A673 (cell line): ENCODE measurements around the gene NCAPH2. TPM values are rescaled to one million over a fixed set of nuclear protein-coding genes. Genes with fewer than 3 reads are reported as not detected.

ENCODE experiments used
- BruUV-seq: library from RNA; stranded (reverse); fragments of 400-500 nt; replicated peaks from 2 replicates; lab custom pipeline; 2021; lab: Mats Ljungman, UMichigan
- CTCF ChIA-PET: fragments of 300-600 bp; sonication (Branson Sonifier 250); formaldehyde crosslinking; loops from one replicate; lab custom pipeline; 2022; ENCODE audit warnings: antibody characterized with exemption; lab: Charles Lee
- POLR2A ChIA-PET: fragments of 300-600 bp; sonication (Branson Sonifier 250); formaldehyde crosslinking; loops from one replicate; lab custom pipeline; 2022; ENCODE audit warnings: antibody characterized with exemption; ENCODE audit not compliant: low non-redundant PET; lab: Charles Lee
- DNase-seq: peaks from one replicate; pipeline ENCODE4 v3.0.0-alpha.2; 2015; ENCODE audit warnings: low spot score
- H3K27ac ChIP-seq: fragments of 200-600 bp; sonication (generic); 2 replicates; pipeline ENCODE4 v1.5.1; 2016; ENCODE audit warnings: mixed run types, low read depth, mild to moderate bottlenecking, mixed read lengths, antibody characterized with exemption, low read length; ENCODE audit not compliant: poor library complexity, severe bottlenecking
- H3K27me3 ChIP-seq: fragments of 200-600 bp; sonication (generic); replicated peaks from 2 replicates; pipeline ENCODE4 v1.6.1; 2017; ENCODE audit warnings: mixed run types, low read depth, mild to moderate bottlenecking, mixed read lengths, antibody characterized with exemption, low read length; ENCODE audit not compliant: insufficient read depth, poor library complexity
- H3K36me3 ChIP-seq: fragments of 200-600 bp; sonication (generic); 2 replicates; pipeline ENCODE4 v1.6.1; 2016; ENCODE audit warnings: mixed run types, mild to moderate bottlenecking, mixed read lengths, antibody characterized with exemption, low read length; ENCODE audit not compliant: insufficient read depth, poor library complexity, severe bottlenecking
- H3K4me1 ChIP-seq: fragments of 200-600 bp; sonication (generic); 2 replicates; pipeline ENCODE4 v1.6.1; 2017; ENCODE audit warnings: mixed run types, mild to moderate bottlenecking, mixed read lengths, antibody characterized with exemption, low read length; ENCODE audit not compliant: insufficient read depth, poor library complexity, severe bottlenecking
- H3K4me3 ChIP-seq: fragments of 200-600 bp; sonication (generic); 2 replicates; pipeline ENCODE4 v1.5.1; 2016; ENCODE audit warnings: low read depth, mixed run types, mild to moderate bottlenecking, mixed read lengths, low read length; ENCODE audit not compliant: poor library complexity, severe bottlenecking
- H3K9me3 ChIP-seq: fragments of 200-600 bp; sonication (generic); 2 replicates; pipeline ENCODE4 v1.6.1; 2016; ENCODE audit warnings: mixed run types, low read depth, mild to moderate bottlenecking, mixed read lengths, antibody characterized with exemption, low read length; ENCODE audit not compliant: poor library complexity, severe bottlenecking
- EZH2 ChIP-seq: fragments of 200-600 bp; sonication (generic); IDR thresholded peaks from 2 replicates; pipeline ENCODE4 v1.6.1; 2017; ENCODE audit warnings: borderline replicate concordance, low read depth, mild to moderate bottlenecking, mixed read lengths, antibody characterized with exemption, low read length; ENCODE audit not compliant: poor library complexity, severe bottlenecking
- intact Hi-C: fragments of 100-400 bp; cut with micrococcal nuclease; formaldehyde crosslinking; loops from one replicate; pipeline ENCODE4 v1.10.0; 2022; ENCODE audit not compliant: unreplicated experiment
- total RNA-seq: library from RNA; stranded (reverse); gene quantifications from 2 replicates; pipeline ENCODE4 v1.2.3, GENCODE V29; 2021
- TF ChIP-seq, protein P1 (sequence below): fragments of 300-800, 200-600 bp; sonication (generic); conservative IDR thresholded peaks from 2 replicates; pipeline ENCODE4 v1.5.1; 2017; ENCODE audit warnings: low read depth, mild to moderate bottlenecking, antibody characterized with exemption, low read length, moderate library complexity, mixed read lengths

NCAPH2 gene
- total RNA-seq, 1 experiment from 2014 or later = 135 TPM

DNA sequence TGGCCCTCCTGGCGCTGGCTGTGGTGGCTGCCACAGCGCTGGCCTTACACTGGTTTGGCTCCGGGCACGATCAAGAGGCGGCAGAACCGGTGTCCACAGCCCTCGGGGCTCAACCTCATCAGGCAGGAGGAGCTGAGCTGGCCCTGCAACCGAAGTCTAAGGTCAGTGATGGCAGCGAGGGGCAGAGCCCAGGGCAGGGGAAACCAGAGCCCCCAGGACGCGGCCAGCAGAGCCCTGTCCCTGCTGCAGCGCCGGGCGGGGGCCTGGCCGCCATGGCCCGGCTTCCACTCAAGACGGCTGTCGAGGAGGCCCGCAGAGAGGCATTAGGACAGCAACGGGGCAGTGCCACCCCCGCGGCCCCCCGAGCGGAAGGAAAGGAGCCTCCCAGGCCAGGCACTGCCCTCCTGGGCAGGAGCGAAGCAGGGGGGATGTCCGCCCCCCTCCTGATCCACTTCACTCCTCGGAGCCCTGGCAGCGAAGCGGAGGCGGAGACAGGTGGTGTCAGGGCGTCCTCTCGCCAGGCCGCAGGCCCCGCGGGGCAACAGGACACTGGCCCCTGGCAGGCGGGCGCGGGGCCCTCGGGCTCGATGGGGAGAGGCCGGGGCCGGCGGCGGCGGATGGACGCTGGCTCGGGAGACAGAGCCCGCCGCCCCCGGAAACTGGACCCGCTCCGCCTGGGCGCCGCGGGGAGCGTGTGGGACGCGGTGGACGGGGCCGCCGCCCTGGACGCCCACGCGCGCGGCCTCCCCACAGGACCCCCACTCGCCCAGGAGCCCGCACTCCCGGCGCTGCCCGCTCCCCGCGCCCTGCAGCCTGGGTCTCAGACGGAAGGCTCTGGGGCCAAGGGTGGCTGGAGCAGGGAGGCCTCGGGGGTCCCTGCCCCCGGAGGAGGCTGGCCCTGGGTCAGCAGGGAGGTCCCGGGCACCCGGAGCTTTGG lies 38.6 kb downstream of the NCAPH2 start:
- ChIA-PET CTCF (no interaction called here), POLR2A (no interaction called here)
- H3K4me3 ChIP-seq = no peak overlapping the region
- H3K4me1 ChIP-seq = peaks cover 10% of the 10 kb centered on the region
- no peaks in the 10 kb centered on the region for H3K9me3 ChIP-seq
- H3K27ac ChIP-seq = peak overlapping the region; percentile 42
- intact Hi-C loops = loop anchor here (10.0 kb wide), 1 partner anchor 58 kb away; the partner anchor contains the start of gene MAPK8IP2
- no TSS peak for BruUV-seq
- H3K36me3 ChIP-seq = no peaks in the 10 kb centered on the region
- no peaks in the 10 kb centered on the region for H3K27me3 ChIP-seq
- no peak for DNase-seq
- TF ChIP-seq, protein P1, sequence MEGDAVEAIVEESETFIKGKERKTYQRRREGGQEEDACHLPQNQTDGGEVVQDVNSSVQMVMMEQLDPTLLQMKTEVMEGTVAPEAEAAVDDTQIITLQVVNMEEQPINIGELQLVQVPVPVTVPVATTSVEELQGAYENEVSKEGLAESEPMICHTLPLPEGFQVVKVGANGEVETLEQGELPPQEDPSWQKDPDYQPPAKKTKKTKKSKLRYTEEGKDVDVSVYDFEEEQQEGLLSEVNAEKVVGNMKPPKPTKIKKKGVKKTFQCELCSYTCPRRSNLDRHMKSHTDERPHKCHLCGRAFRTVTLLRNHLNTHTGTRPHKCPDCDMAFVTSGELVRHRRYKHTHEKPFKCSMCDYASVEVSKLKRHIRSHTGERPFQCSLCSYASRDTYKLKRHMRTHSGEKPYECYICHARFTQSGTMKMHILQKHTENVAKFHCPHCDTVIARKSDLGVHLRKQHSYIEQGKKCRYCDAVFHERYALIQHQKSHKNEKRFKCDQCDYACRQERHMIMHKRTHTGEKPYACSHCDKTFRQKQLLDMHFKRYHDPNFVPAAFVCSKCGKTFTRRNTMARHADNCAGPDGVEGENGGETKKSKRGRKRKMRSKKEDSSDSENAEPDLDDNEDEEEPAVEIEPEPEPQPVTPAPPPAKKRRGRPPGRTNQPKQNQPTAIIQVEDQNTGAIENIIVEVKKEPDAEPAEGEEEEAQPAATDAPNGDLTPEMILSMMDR = no peak
- no peak for TF ChIP-seq EZH2

DNA sequence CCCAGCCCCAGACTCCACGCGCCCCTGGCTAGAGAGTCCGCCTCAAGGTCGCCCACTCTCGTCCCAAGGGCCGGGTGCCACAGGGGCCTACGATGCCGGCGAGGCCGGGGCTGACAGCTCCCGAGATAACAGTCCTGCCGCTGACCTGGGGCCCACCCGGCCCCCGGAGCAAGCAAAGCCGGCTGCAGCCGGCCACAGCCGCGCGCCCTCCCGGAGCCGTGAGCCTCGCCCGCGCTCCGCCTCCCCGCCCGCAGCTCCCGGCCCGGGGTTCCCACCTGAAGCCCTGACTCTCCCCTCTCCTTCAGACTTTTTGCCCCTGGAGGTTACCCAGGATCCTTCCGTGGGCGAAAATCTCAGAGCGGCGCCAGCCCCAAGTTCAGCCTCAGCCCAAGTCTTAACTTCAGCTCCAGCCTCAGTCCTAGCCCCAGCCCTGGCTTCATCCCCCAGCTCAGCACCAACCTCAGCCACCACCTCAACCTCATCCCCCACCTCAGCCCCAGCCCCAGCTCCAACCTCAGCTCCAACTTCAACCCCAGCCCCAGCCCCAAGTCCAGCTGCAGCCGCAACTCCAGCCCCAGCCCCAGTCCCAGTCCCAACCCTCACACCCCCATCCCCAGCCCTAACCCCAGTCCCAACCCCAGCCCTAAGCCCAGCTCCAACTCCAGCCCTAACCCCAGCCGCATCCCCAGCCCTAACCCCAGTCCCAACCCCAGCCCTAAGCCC lies 39.4 kb downstream of the NCAPH2 start:
- CTCF ChIA-PET = no interaction called here
- POLR2A ChIA-PET = no interaction called here

More for the DNA sequence above, 39.4 kb downstream of the NCAPH2 start:
- Histone ChIP-seq H3K9me3 (no peaks in the 10 kb centered on the region), H3K4me3 (no peak overlapping the region), H3K27me3 (no peaks in the 10 kb centered on the region), H3K4me1 (peaks cover 10% of the 10 kb centered on the region), H3K27ac (no peak overlapping the region), H3K36me3 (no peaks in the 10 kb centered on the region)
- TF ChIP-seq, protein P1 = no peak
- no peak for TF ChIP-seq EZH2
- no TSS peak for BruUV-seq
- intact Hi-C loops = loop anchor here (10.0 kb wide), 1 partner anchor 57 kb away; the partner anchor contains the start of gene MAPK8IP2
- no peak for DNase-seq
